Activated effector memory CD4-positive, alpha-beta T cell treated with Interleukin-2 at 50 U/mL for 16 hours (primary cell): Measurements from ENCODE around the gene SBNO2.

Experiments
- DNase-seq: peaks from one replicate; pipeline ENCODE4 v3.0.0-alpha.2; 2020

SBNO2 gene

DNA sequence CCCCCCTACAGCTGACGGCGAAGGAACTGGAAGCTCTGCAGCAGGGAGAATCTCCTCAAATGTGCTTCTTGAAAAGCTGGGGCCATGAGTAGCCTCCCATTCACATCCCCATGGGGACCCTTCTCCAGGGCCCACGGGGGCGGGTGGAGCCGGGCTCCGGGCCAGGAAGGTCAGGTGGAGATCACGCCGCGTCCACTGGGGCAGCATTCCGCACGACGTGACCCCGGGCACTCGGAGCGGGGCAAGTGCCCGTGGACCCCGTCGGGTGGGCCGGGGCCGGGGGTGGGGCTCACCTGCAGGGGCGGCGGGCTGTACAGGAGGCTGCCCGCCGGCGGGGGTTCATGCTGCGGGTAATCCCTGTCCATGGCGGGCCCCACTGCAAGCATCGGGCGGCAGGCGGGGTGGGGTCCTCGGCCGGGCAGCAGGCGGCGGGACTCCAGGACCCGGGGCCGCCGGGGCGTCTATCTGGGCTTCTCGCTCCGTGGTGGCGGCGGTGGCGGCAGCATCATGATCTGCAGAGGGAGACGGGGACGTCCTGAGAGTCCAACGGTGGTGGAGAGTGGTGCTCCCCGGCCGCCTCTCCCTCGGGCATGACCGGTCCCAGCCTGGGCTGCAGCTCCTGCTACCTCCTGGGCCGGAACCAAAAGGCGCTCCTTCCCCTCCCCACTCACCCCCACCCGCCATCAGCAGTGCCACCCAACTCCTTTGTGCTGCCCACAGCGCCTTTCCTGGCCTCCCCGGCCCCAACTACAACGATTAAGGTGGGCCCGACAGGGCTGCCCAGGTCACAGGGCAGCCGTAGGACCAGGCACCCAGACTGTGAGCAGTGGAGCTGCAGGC, 20.0 kb downstream of the SBNO2 start:
- no peak for DNase-seq

DNA sequence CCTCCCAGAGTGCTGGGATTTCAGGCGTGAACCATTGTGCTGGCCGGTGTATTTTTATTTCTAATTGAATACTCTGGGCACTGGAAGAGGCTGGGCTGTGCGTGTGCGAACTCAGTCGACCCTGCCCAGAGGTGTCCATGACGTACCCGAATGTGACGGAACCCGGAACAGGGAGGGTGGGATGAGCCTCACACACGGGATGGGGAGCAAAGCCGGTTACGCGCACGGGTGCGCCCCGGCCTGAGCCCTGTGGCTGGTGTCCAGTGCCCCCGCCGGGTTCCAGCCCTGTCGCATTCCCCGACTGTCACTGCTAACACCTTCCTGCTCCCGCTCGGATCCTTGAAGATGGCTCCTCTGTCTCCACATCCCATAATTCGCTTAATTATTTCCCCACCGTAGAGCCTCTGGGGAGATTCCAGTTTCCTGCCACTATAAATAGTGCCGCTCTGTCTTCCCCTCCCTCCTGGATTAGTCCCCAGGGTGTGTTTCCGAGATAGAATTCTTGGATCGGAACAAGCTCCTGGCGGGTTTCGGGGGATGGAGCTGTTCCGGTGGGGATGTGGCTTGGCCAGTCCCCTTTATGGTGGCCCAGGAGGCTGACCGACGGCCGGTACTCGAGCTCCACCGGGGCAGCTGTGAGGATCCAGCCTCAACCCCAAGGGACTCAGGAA, 22.0 kb downstream of the SBNO2 start:
- no peak for DNase-seq

DNA sequence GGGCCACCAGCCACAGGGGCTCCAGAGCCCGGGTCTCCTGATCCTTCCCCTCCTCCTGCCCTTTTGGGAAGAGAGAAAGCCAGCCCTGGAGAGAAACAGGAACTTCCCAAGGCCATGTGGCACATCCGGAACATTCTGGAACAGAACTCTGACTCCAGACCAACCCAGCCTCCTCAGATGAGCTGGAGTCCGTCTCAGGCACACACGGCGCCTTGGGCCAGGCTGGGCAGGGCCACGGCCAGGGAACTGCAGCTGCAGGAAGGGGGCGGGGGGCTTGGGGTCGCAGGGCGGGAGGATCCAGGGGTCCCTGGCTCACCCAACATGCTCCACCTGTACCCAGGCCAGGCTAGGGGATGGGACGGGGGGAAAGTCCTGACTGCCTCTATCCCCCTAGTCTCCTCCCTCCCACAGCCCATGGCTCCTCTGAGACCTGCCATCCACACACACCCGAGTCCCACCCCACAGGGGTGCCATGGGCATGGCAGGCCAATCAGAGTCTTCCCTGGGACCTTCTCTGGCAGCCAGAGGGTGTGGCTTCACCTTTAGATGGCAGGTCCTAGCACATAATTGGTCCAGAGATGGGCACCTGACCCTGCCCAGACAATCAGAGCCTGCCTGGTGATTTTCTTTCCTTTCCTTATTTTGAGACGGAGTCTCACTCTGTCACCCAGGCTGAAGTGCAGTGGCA, 22.9 kb downstream of the SBNO2 start:
- DNase-seq, result no peak

DNA sequence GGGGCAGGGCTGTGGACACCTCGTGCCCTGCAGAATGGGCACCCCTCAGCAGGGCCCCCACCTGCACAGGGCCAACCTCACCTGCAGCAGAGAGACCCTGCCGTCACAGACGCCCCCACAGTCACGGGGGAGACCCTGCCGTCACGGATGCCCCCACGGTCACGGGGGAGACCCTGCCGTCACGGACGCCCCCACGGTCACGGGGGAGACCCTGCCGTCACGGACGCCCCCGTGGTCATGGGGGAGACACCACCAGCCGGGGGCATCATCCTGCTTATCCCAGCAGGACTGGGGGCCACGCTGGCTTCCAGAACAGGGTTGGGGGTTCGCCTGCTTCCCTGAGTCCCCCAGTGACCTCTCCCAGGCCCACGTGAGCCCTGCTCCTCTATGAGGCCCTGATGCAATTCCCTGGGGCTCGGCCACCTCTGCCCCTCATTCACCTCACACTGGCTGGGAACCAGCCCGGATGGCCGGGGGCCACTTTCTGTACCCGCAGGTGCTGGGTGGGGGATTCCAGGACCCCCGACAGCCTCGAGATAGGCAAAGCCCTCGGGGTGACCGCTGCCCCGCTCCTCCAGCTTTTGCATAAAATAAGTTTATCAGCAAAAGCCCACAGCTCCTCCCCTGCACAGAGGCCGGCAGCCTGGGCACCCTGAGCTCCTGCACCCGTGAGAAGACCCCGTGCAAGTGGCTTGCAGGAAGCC, 23.6 kb downstream of the SBNO2 start:
- DNase-seq, result no peak

DNA sequence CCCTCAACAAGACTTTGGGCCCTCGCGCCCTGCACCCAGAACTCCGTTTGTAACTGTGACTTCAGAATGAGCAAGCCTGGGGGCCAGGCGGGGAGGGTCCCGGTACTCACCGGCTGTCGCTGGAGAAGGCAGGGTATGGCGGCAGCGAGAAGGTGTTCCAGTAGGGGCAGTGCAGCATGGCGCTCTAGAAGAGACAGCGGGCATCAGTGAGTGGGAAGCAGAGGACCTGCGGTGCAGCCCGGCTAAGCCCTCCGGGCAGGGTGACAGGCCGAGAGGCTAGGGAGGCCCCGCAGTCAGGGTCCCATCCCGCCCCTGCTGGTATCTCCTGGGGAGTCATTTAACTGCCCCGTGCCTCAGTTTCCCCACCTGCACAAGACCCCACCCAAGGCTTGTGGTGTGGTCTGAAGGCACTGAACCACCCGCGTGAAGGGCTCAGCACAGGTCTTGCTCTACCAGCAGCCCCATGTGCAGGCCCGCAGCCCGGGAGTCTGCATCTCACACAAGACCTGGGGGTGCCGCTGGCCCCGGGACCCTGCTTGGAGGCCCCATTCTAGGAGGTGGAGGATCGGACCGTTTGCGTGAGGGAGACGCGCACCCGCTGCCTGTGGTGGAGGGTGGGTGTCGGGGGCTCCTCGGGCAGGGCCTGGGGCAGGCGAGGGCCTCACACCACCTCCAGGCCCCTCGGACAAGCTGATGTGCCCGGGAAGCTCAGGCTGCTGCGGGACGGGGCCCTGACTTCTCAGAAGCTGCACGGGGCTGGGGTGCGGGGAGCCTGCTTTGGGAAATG, 24.6 kb downstream of the SBNO2 start:
- DNase-seq, result no peak

DNA sequence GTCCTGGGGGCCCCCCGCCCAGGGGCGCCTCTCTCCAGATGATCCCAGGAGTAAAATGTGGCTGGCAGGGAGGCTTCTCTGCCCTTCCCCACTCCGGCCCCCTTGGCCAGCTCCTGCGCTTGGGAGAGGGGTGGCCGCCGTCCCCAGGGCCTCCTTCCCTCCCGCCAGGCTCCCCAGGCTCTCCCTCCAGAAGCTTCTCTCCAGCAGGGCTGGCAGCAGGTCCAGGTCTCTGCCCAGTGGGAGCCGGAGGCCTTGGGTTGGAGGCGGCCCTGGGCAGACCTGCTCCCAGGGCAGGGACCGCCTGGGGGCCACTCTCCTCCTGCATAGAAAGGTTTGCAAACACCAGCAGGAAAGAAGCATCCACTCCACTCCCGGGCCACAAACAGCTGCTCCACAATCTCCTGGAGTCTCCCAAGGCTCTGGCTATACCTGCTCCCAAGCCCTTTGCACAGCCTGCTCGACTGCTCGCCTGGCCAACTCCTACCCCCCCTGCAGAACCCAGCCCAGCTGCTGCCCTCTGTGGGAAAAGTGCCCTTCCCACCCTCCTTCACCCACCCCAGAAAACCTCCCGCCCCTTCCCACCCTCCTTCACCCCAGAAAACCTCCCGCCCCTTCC, 26.0 kb downstream of the SBNO2 start:
- DNase-seq, result no peak

DNA sequence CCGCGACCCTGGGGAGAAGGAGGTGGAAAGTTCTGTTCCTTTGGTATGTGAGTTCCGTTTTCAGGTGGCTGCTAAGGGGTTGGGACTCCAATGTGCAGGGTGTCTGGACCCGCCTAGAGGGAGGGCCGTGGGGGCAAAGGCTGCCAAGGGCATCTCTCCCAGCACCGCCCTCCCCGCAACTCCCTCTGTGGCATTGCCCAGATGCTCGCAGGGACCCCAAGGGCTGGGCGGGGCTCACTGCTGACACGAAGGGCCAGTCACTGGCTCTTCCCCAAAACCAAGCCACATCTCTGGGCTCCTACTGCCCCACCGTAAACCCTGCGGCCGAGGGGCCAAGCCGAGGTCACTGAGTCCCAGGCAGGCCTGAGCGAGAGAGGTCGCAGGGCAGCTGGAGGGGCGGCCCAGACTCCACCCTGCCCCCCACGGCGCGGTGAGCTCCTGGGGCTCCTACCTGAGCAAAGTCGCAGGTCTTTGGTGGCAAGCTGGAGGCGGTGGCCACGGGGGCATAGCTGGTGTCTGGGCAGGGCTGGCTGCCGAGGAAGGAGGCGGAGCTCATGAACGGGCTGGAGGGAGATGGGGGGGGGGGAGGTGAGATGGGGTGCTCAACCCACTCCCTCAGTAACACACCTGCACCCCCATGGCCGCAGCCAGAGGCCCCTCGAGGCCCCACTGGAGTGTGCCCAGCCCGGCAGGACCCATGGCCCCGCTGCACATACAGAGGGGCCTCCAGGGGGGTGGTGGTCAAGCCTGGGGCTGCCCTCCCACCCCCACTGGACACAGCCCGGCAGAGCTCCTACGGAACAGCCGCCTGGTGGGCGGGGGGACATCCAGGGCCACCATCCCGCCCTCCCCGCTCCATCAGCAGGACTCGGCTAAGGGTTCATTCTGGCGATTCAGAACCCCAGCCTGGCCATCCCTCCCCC, 26.9 kb downstream of the SBNO2 start:
- no peak for DNase-seq

DNA sequence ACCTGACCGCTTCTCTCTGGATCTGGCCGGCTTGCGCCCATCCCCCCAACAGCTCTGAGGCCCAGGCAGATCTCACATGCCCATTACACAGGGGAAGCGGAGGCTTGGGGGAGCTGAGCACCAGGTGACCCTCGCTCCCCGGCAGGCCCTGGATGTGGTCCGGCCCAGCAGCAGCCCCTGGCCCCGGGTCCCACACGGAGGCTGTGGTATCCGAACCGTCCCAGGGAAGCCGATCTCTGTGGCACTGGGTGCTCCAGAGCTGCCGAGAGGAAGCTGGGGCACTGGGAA, 27.7 kb downstream of the SBNO2 start:
- DNase-seq, result no peak

DNA sequence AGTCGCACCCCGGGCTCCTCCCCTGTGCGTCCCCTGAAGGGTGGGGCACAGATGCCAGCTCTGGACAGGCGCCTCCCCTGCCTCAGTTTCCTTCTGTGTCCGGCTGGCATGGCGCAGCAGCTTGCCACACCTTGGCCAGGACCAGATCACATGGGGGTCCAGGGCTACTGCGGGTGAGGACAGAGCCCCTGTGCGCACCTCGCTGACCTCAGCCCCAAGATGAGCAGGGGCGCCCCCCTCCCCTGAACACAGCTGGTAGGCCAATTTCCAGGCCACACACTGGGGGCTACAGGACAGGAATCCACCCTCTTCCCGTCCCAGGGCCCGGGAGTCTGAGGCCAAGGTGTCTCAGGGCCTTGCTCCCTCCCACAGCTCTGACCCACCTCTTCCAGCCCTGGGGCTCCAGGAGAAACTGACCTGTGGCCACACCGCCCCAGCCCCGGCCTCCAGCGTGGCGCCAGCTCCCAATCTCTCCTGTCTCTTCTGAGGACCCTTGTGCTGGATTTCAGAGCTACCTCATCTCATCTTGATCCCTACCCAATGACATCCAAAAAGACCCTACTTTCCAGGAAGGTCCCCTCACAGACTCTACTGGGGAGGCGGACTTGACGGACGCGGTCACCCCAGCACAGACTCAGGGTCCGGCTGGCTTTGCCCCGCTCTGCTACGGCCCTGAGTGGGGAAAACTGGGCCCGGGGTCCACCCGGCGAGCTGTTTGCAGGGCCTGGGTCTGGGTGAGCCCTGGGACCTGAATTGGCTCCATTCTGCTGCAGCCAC, 28.2 kb downstream of the SBNO2 start:
- DNase-seq, result no peak

DNA sequence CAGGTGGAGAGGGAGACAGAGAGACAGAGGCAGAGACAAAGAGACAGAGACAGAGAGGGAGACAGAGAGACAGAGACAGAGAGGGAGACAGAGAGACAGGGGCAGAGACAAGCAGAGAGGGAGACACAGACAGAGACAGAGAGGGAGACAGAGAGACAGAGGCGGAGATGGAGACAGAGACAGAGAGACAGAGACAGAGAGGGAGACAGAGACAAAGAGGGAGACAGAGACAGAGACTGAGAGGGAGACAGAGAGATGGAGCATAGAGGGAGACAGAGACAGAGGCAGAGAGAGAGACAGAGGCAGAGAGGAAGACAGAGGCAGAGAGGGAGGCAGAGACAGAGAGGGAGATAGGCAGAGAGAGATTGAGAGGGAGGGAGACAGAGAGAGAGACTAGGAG, 29.3 kb downstream of the SBNO2 start:
- DNase-seq, result no peak

DNA sequence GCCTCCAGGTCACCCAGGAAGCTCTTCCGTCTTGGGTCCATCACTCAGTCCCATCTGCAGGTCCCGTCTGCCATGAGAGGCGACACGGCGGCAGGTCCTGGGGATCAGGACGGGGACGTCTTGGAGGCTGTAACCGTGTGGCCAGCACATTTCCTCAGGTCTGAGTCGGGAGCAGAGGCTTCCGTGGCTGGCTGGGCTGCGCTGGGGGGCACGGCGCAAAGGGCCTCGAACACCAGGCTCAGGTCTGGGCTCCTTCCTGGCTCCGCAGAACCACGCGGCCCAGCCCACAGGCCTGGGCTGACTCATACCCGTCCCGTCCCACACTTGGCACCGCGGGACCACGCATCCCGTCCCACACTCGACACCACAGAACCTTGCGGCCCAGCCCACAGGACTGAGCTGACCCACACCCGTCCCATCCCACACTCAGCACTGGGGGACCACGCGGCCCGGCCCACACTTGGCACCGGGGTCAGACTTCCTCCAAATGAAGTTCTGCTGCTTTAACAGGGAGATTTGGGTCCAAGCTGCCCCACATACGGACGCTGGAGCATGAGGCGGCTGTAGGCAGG, 30.2 kb downstream of the SBNO2 start:
- no peak for DNase-seq

DNA sequence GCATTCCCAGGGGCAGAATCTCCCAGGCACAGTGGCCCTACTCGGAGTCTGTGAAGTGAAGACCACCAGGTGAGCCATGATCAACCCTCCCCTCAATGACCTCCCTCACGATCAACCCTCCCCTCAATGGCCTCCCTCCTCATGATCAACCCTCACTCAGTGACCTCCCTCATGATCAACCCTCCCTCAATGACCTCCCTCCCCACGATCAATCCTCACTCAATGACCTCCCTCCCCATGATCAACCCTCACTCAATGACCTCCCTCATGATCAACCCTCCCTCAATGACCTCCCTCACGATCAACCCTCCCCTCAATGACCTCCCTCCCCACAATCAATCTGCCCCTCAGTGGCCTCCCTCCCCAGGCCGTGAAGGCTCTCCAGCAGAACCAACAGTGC, 32.1 kb downstream of the SBNO2 start:
- no peak for DNase-seq

DNA sequence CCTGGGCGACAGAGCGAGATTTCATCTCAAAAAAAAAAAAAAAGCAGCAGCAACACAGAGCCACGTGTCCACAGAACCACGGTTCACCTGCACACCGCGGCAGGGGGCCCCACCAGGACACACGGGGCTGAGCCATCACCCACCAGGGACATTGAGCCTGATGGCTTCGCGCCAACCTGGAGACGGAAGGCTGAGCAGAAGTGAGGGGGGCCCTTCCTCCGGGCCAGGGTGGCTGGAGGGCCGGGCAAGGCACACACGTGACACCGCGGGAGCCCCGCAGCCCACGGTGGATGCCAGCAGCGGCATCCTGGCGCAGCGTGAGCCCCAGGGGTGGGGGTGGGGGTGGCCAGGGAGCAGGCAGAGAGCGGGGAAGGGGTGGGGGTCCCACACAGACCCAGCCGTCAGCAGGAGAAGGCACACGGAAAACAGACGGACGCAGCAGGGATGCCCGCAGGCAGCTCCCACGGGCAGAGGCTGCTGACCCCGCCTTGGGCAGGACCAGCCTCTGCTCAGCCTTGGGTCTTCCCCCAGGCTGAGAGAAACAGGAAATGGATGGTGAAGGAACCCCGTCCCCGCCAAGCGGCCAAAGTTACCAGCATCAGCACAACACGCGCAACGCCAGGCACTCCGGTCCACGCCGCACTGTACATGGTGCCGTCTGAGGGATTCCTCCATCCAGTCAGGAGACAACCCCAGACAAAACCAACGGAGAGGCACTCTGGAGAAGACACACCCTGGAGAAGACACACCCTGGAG, 33.6 kb downstream of the SBNO2 start:
- no peak for DNase-seq

DNA sequence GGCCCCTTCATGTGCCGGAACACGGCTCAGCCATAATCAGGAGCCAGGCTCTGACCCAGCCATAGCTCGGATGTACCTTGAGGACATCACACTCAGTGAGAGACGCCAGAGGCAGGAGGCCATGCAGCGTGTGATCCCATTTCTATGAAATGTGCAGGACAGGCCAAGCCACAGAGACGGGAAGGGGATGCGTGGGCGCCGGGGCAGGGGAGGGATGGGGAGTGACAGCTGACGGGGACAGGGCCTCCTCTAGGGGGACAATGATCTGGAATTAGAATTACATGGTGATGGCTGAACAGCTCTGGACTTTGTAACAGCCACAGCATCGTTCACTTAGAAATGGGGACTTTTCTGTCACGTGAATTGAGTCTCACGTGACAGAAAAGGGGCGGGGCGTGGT, 34.9 kb downstream of the SBNO2 start:
- DNase-seq, result no peak

DNA sequence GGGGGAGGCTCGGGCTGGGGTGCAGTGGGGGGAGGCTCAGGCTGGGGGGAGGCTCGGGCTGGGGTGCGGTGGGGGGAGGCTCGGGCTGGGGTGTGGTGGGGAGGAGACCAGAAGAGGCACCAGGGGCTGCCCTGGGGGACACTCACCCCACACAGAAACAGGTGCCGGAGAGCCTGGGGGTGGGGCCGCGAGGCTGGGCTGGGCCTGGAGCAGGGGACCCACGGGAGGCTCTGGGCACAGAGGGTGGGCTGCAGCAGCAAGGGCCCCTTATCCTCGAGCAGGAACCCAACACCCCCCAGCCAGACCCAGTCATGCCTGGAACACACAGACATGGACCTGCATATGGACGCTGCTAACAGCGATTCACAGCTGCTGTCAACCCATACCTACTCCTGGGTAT, 35.9 kb downstream of the SBNO2 start:
- DNase-seq, result no peak

DNA sequence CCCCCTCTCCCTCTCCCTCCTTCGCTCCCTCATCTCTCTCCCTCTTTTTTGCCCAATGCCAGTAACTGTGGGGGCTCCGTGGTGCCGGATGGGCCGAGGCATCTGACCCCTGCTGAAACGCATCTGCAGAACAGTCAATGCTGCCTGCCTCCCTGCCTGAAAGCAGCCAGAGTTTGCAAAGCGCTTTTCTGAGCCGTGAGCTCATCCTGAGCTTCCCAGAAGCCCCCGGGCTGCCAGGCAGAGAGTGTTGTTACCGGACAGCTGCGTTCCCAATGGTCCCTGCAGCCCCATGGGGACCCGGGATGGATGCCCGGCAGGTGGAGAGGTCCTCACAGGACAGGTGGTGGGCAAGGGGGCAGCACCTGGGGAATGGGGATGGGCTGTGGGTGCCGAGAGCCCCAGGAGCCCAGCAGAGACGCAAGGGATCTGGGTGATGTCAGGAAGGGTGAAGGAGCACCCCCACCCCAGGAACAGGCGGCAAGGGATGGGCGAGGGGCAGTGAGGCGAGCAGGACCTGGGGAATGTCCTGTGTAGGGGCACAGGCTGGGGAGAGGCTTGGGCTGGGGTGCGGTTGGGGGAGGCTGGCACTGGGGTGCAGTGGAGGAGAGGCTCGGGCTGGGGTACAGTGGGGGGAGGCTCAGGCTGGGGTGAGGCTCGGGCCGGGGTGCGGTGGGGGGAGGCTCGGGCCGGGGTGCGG, 37.3 kb downstream of the SBNO2 start:
- no peak for DNase-seq

DNA sequence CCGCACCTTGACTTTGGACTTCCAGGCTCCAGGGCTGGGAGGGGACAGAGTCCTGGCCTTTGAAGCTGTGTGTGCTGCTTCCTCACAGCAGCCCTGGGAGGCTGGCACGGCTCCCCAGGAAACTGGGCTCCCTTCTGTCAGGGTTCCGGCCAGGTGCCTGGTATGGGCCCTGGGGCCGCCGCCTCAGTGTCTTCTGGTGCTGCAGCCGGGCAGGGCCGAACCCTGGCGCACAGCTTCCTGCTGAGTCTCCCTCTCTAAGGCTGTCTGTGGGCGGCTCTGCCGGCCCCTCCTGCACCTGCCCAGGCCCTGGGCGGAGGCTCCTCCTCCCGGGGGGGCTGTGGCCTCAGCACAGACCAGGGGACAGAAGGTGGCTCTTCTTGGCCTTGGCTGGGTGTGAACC, 37.9 kb downstream of the SBNO2 start:
- no peak for DNase-seq

DNA sequence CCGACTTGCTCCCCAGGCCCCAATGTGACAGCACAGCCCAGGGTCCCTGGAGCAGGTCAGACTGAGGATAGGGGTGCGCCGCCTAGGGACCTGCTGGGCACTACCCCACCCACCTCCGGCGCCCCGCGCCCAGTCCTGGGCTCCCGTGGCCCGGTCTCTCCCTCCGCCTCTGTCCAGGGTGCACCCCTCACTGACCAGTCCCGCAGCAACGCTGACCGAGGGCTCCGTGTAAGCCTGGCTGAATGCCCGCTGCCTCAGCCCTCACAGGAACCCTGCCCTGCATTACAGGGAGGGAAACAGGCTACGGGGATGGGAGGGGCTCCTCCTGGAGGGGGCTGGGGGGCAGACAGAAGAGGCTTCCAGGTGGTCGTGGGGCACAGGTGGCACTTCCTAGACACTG, 38.6 kb downstream of the SBNO2 start:
- DNase-seq, result no peak

DNA sequence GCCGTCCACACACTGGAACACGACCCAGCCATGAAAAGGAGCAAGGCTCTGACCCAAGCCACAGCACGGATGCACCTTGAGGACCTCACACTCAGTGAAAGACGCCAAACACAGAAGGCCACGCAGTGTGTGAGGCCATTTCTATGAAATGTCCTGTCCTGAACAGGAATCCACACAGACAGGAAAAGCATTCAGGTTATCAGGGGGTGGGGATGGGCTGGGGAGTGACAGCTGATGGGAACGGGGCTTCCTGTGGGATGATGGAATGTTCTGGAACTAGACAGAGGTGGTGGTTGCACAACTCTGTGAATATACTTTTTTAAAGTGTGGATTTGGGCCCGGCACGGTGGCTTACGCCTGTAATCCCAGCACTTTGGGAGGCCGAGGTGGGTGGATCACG, 39.6 kb downstream of the SBNO2 start:
- no peak for DNase-seq
